ENCODE measurements around the gene ARRDC1. TPM values are rescaled to one million over a fixed set of nuclear protein-coding genes. Genes with fewer than 3 reads are reported as not detected.

ARRDC1 gene
- total and polyA plus RNA-seq, 7 donors: 6.9 to 18.9 (median 14.2) TPM

DNA sequence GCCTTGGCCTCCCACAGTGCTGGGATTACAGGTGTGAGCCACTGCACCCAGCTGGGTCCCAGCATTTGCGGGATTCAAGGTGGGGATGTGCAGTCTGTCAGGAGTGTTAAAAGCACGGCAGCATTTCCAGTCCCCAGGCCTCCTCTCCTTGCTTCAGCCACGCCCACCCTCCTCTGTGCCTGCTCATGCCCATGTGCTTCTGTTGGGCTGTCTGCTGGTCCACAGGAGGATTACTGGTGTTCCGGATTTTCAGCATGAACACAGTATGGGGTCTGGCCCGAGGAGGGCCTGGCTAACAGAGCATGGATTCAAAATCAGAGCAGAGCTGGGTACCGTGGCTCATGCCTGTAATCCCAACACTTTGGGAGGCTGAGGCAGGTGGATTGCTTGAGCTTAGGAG is 5.5 kb downstream of the ARRDC1 start:
- ATAC-seq: no peak
- WGBS, 3 donors: 65 to 68% (median 67%) methylated on average over 6 of the region's 6 CpGs
- Histone ChIP-seq H3K9me3 (no peaks in the 10 kb centered on the region), H3K27me3 (ENCODE audit: insufficient read depth in 3 of 3, low read length in 2 of 3) (no peaks in the 10 kb centered on the region), H3K36me3 (ENCODE audit: insufficient read depth in 1 of 2, low read depth in 1 of 2) (peaks cover 6 to 27% of the 10 kb centered on the region in 2 donors), H3K4me3 (no peak overlapping the region), H3K27ac (no peak overlapping the region), H3K4me1 (peaks cover 27% of the 10 kb centered on the region)
- intact Hi-C loops (cut with DNase I): no loop called here
- no peak for TF ChIP-seq CTCF (IDR thresholded peaks at IDR 0.05)
- DNase-seq: no peak

- Histone ChIP-seq H3K27me3 (ENCODE audit: insufficient read depth in 3 of 3, low read length in 2 of 3) (no peaks in the 10 kb centered on the region), H3K4me3 (no peak overlapping the region), H3K36me3 (ENCODE audit: insufficient read depth in 1 of 2, low read depth in 1 of 2) (peaks cover 6 to 36% of the 10 kb centered on the region in 2 donors), H3K27ac (no peak overlapping the region), H3K9me3 (no peaks in the 10 kb centered on the region), H3K4me1 (peaks cover 19% of the 10 kb centered on the region)
- intact Hi-C loops (cut with DNase I): no loop called here
- WGBS, 3 donors: 32 to 42% (median 32%) methylated on average over 21 of the region's 21 CpGs
- DNase-seq (peak; percentile 52 to 72), ATAC-seq (peak; percentile 41 to 73 (median 58))
- TF ChIP-seq CTCF (IDR thresholded peaks at IDR 0.05): no peak
These were observed 6.4 kb downstream of the ARRDC1 start for GRCh38 chr9:137611623-137612609.

DNA sequence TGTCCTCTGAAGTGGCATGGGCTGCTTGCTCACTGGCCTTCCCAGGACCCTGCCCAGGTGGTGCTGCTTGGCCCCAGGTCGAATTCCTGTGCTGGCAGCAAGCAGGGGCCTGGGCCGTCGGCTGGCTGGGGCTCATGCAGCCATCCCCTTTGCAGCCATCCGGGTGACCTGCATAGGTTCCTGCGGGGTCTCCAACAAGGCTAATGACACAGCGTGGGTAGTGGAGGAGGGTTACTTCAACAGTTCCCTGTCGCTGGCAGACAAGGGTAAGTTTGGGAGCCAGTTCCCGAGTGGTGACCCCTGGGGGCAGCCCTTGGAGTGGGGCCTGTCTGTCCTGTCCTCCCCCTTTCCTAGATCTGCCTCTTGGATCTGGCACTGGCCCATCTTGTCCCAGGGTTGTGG is 7.3 kb downstream of the ARRDC1 start:
- Histone ChIP-seq H3K36me3 (ENCODE audit: insufficient read depth in 1 of 2, low read depth in 1 of 2) (peaks cover 6 to 40% of the 10 kb centered on the region in 2 donors), H3K27me3 (ENCODE audit: insufficient read depth in 3 of 3, low read length in 2 of 3) (no peaks in the 10 kb centered on the region), H3K27ac (no peak overlapping the region), H3K4me1 (peaks cover 15% of the 10 kb centered on the region), H3K9me3 (no peaks in the 10 kb centered on the region), H3K4me3 (no peak overlapping the region)
- no peak for DNase-seq
- intact Hi-C loops (cut with DNase I): no loop called here
- 46 to 56% (median 53%) methylated on average over 8 of the region's 8 CpGs for WGBS, 3 donors
- no peak for TF ChIP-seq CTCF (IDR thresholded peaks at IDR 0.05)
- ATAC-seq: peak in 3 of 4 donors; percentile 2 to 13 (median 6)

DNA sequence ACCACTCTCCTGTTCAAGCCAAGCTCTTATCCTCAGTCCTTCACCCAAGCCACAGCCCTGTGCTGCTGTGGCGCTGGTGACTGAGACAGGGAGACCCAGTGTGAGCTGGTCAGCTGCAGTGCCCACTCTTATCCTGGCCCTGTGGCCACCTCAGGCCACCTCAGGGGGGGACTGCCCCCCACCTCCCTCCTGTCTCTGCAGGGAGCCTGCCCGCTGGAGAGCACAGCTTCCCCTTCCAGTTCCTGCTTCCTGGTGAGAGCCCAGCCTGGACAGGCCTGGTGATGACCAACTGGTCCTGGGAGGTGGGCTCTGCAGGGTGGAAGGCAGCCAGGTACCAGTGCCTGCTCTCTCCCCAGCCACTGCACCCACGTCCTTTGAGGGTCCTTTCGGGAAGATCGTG is 7.8 kb downstream of the ARRDC1 start:
- TF ChIP-seq CTCF (IDR thresholded peaks at IDR 0.05): no peak
- no peak overlapping the region for H3K27ac ChIP-seq

More for the DNA sequence above, 7.8 kb downstream of the ARRDC1 start:
- ATAC-seq (no peak), DNase-seq (no peak)
- no peak overlapping the region for H3K4me3 ChIP-seq
- H3K27me3 ChIP-seq (ENCODE audit: insufficient read depth in 3 of 3, low read length in 2 of 3): no peaks in the 10 kb centered on the region
- peaks cover 6 to 40% of the 10 kb centered on the region in 2 donors for H3K36me3 ChIP-seq (ENCODE audit: insufficient read depth in 1 of 2, low read depth in 1 of 2)
- intact Hi-C loops (cut with DNase I): no loop called here
- WGBS, 3 donors: 79 to 84% (median 83%) methylated on average over 5 of the region's 5 CpGs
- no peaks in the 10 kb centered on the region for H3K9me3 ChIP-seq
- peaks cover 19% of the 10 kb centered on the region for H3K4me1 ChIP-seq

Measured in psoas muscle (tissue), 8 donors.